HepG2 (cell line): ENCODE measurements around the gene SLC43A3. TPM values are rescaled to one million over a fixed set of nuclear protein-coding genes. Genes with fewer than 3 reads are reported as not detected.

Experiments used
- GABPA ChIP-seq, 2 experiments: IDR thresholded peaks; 2 replicates each; pipeline ENCODE4 v1.6.1; 2011 to 2016; ENCODE audit warnings: low read depth in 2 of 2, low read length in 1 of 2, missing biosample characterization in 1 of 2, missing genetic modification characterization in 1 of 2
- HCFC1 ChIP-seq: fragments of 150-350 bp; IDR thresholded peaks from 2 replicates; pipeline ENCODE4 v1.6.1; 2014; ENCODE audit warnings: low read depth, low read length
- HNF4G ChIP-seq, 2 experiments: sonication (generic) in 1 of 2; formaldehyde crosslinking in 1 of 2; IDR thresholded peaks; 2 replicates each; pipeline versions ENCODE4 v1.4.0 to v1.6.1; 2011 to 2020; ENCODE audit warnings: borderline replicate concordance in 2 of 2, low read depth in 2 of 2, mild to moderate bottlenecking in 2 of 2, low read length in 1 of 2, missing genetic modification reagents in 1 of 2, moderate library complexity in 1 of 2
- MAFG ChIP-seq: sonication (generic); formaldehyde crosslinking; IDR thresholded peaks from 2 replicates; pipeline ENCODE4 v1.5.1; 2020; ENCODE audit warnings: mild to moderate bottlenecking, missing genetic modification reagents
- MAZ ChIP-seq, 2 experiments: sonication (generic) in 1 of 2; formaldehyde crosslinking in 1 of 2; IDR thresholded peaks; 2 replicates each; pipeline versions ENCODE4 v1.5.0 to v1.6.1; 2012 to 2020; ENCODE audit warnings: low read depth in 2 of 2, mild to moderate bottlenecking in 2 of 2, borderline replicate concordance in 1 of 2, improper control_type of control experiment in 1 of 2, low read length in 1 of 2, missing genetic modification reagents in 1 of 2, moderate library complexity in 1 of 2
- MBNL3 ChIP-seq: fragments of 250-450 bp; sonication (Bioruptor Pico); conservative IDR thresholded peaks from 2 replicates; pipeline ENCODE4 v1.8.0; 2022; ENCODE audit warnings: mild to moderate bottlenecking, inconsistent platforms
- MXI1 ChIP-seq: IDR thresholded peaks from 3 replicates; pipeline ENCODE4 v1.6.1; 2012; ENCODE audit warnings: low read depth, low read length, inconsistent platforms, borderline replicate concordance
- NFIB ChIP-seq: sonication (generic); formaldehyde crosslinking; IDR thresholded peaks from 2 replicates; pipeline ENCODE4 v1.9.0; 2021; ENCODE audit warnings: missing genetic modification reagents, mild to moderate bottlenecking, borderline replicate concordance
- THYN1 ChIP-seq: sonication (generic); formaldehyde crosslinking; IDR thresholded peaks from 2 replicates; pipeline ENCODE4 v1.8.1; 2023; ENCODE audit warnings: low read depth, mild to moderate bottlenecking, moderate library complexity, missing genetic modification reagents, borderline replicate concordance
- ZFX ChIP-seq: sonication (generic); formaldehyde crosslinking; IDR thresholded peaks from 2 replicates; pipeline ENCODE4 v1.4.0; 2020; ENCODE audit warnings: mild to moderate bottlenecking, low read depth, missing genetic modification reagents, moderate library complexity
- ZNF263 ChIP-seq: sonication (generic); formaldehyde crosslinking; IDR thresholded peaks from 2 replicates; pipeline ENCODE4 v1.4.0; 2020; ENCODE audit warnings: missing genetic modification reagents
- ZNF777 ChIP-seq: sonication (generic); formaldehyde crosslinking; IDR thresholded peaks from 2 replicates; pipeline ENCODE4 v1.4.0; 2020; ENCODE audit warnings: missing genetic modification reagents
- polyA plus RNA-seq, 8 experiments: library from polyadenylated mRNA; depleted of rRNA in 3 of 8; stranded (reverse) in 7 of 8; unstranded in 1 of 8; fragments of >200 nt; fragmentation: Illumina TruSeq in 4 of 8; extraction: Trizol in 4 of 8; gene quantifications; 2 replicates each; pipeline versions ENCODE4 v1.2.1 to v1.2.3, GENCODE V29; 2011 to 2016; ENCODE audit warnings: low read depth in 4 of 8, missing spikeins in 1 of 8, mixed read lengths in 1 of 8; ENCODE audit not compliant: insufficient read depth in 1 of 8
- total RNA-seq, 5 experiments: library from RNA; depleted of rRNA; stranded (reverse); fragments of >200 nt; fragmentation: Illumina TruSeq; extraction: Trizol; gene quantifications; 2 replicates each; pipeline ENCODE4 v1.2.3, GENCODE V29; 2016; ENCODE audit warnings: low read depth in 1 of 5
- TF ChIP-seq, protein P1 (sequence below): sonication (generic); formaldehyde crosslinking; conservative IDR thresholded peaks from 2 replicates; pipeline ENCODE4 v1.5.0; 2020; ENCODE audit warnings: missing genetic modification reagents
- TF ChIP-seq, protein P2 (sequence below): sonication (generic); formaldehyde crosslinking; IDR thresholded peaks from 2 replicates; pipeline ENCODE4 v1.5.0; 2020; ENCODE audit warnings: mild to moderate bottlenecking, missing genetic modification reagents, borderline replicate concordance
- TF ChIP-seq, protein P3 (sequence below): sonication (generic); formaldehyde crosslinking; IDR thresholded peaks from 2 replicates; pipeline ENCODE4 v1.4.0; 2020; ENCODE audit warnings: missing genetic modification reagents
- TF ChIP-seq, protein P4 (sequence below): IDR thresholded peaks from 2 replicates; pipeline ENCODE4 v1.6.1; 2016; ENCODE audit warnings: missing compliant biosample characterization, missing genetic modification reagents, borderline replicate concordance

Gene SLC43A3
- total and polyA plus RNA-seq, 2 of the 13 experiments (the other 11 are each of a cell fraction or from before 2014, with no cell fraction given), result 2.6 TPM; not detected in 1

DNA sequence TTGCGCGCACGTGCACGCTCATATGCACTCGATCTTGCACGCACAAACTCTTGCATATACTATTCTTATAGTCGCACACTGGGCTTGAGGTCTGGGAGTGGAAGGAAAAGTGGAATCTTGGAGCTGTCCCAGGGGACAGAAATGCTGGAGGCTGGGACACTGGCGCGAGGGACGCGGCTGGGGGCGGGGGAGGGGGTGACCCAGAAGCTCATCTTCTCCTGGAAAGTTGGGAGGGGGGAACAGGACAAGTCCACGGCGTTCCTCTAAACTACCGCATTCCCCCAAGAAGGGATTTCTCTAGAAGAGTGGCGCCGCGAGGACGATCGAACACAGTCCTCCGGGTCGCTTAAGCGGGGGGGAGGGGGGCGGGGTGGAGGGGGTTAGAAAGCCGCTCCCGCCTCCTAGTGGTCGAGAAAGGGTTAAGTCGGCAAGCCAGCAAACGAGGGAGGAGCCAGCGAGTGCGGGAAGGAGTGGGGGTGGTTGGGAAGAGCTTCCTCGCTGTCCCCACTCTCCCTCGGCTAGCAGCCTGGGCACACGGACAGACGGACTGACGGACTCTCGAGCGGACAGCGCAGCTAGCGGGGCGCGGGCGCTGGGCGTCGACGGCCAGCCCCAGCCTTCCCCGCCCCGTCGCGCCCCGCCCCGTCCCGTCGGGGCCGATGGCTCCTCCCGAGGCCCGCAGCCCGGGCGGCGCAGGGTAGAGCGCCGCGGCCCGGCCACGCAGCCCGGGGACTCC lies 33.3 kb upstream of the SLC43A3 start, which contains the start of gene RTN4RL2 (continued):
- TF ChIP-seq ZNF777, result peak; percentile 99
- TF ChIP-seq THYN1, result no peak
- no peak for TF ChIP-seq GABPA (IDR thresholded peaks at IDR 0.05; ENCODE audit: low read depth, low read length)
- TF ChIP-seq GABPA (CRISPR knock-in tag; IDR thresholded peaks at IDR 0.05; ENCODE audit: low read depth), result no peak
- TF ChIP-seq ZNF263 (CRISPR knock-in tag), result peak; percentile 55
- TF ChIP-seq MAFG (CRISPR knock-in tag), result no peak
- TF ChIP-seq ZFX (CRISPR knock-in tag), result 0 out of 2 replicates have a peak, but pooled peaks have one; percentile 16
- TF ChIP-seq, protein P1, sequence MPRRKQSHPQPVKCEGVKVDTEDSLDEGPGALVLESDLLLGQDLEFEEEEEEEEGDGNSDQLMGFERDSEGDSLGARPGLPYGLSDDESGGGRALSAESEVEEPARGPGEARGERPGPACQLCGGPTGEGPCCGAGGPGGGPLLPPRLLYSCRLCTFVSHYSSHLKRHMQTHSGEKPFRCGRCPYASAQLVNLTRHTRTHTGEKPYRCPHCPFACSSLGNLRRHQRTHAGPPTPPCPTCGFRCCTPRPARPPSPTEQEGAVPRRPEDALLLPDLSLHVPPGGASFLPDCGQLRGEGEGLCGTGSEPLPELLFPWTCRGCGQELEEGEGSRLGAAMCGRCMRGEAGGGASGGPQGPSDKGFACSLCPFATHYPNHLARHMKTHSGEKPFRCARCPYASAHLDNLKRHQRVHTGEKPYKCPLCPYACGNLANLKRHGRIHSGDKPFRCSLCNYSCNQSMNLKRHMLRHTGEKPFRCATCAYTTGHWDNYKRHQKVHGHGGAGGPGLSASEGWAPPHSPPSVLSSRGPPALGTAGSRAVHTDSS (CRISPR knock-in tag), result no peak
- TF ChIP-seq, protein P2, sequence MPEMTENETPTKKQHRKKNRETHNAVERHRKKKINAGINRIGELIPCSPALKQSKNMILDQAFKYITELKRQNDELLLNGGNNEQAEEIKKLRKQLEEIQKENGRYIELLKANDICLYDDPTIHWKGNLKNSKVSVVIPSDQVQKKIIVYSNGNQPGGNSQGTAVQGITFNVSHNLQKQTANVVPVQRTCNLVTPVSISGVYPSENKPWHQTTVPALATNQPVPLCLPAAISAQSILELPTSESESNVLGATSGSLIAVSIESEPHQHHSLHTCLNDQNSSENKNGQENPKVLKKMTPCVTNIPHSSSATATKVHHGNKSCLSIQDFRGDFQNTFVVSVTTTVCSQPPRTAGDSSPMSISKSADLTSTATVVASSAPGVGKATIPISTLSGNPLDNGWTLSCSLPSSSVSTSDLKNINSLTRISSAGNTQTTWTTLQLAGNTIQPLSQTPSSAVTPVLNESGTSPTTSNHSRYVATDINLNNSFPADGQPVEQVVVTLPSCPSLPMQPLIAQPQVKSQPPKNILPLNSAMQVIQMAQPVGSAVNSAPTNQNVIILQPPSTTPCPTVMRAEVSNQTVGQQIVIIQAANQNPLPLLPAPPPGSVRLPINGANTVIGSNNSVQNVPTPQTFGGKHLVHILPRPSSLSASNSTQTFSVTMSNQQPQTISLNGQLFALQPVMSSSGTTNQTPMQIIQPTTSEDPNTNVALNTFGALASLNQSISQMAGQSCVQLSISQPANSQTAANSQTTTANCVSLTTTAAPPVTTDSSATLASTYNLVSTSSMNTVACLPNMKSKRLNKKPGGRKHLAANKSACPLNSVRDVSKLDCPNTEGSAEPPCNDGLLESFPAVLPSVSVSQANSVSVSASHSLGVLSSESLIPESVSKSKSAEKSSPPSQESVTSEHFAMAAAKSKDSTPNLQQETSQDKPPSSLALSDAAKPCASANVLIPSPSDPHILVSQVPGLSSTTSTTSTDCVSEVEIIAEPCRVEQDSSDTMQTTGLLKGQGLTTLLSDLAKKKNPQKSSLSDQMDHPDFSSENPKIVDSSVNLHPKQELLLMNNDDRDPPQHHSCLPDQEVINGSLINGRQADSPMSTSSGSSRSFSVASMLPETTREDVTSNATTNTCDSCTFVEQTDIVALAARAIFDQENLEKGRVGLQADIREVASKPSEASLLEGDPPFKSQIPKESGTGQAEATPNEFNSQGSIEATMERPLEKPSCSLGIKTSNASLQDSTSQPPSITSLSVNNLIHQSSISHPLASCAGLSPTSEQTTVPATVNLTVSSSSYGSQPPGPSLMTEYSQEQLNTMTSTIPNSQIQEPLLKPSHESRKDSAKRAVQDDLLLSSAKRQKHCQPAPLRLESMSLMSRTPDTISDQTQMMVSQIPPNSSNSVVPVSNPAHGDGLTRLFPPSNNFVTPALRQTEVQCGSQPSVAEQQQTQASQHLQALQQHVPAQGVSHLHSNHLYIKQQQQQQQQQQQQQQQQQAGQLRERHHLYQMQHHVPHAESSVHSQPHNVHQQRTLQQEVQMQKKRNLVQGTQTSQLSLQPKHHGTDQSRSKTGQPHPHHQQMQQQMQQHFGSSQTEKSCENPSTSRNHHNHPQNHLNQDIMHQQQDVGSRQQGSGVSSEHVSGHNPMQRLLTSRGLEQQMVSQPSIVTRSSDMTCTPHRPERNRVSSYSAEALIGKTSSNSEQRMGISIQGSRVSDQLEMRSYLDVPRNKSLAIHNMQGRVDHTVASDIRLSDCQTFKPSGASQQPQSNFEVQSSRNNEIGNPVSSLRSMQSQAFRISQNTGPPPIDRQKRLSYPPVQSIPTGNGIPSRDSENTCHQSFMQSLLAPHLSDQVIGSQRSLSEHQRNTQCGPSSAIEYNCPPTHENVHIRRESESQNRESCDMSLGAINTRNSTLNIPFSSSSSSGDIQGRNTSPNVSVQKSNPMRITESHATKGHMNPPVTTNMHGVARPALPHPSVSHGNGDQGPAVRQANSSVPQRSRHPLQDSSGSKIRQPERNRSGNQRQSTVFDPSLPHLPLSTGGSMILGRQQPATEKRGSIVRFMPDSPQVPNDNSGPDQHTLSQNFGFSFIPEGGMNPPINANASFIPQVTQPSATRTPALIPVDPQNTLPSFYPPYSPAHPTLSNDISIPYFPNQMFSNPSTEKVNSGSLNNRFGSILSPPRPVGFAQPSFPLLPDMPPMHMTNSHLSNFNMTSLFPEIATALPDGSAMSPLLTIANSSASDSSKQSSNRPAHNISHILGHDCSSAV, result no peak
- TF ChIP-seq HCFC1, result no peak
- TF ChIP-seq, protein P3, sequence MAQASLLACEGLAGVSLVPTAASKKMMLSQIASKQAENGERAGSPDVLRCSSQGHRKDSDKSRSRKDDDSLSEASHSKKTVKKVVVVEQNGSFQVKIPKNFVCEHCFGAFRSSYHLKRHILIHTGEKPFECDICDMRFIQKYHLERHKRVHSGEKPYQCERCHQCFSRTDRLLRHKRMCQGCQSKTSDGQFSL (CRISPR knock-in tag), result peak; percentile 70; the same call in 1 of the 2 replicates
- TF ChIP-seq, protein P4, sequence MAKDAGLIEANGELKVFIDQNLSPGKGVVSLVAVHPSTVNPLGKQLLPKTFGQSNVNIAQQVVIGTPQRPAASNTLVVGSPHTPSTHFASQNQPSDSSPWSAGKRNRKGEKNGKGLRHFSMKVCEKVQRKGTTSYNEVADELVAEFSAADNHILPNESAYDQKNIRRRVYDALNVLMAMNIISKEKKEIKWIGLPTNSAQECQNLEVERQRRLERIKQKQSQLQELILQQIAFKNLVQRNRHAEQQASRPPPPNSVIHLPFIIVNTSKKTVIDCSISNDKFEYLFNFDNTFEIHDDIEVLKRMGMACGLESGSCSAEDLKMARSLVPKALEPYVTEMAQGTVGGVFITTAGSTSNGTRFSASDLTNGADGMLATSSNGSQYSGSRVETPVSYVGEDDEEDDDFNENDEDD (CRISPR knock-in tag), result peak; percentile 40; the same call in 1 of the 2 replicates
- no peak for TF ChIP-seq MXI1
- TF ChIP-seq MBNL3 (CRISPR knock-in tag), result no peak
- TF ChIP-seq HNF4G (IDR thresholded peaks at IDR 0.05; ENCODE audit: borderline replicate concordance, low read depth, low read length), result peak; percentile 56; the same call in 1 of the 2 replicates
- no peak for TF ChIP-seq HNF4G (CRISPR knock-in tag; IDR thresholded peaks at IDR 0.05; ENCODE audit: borderline replicate concordance, low read depth)
- TF ChIP-seq NFIB (CRISPR knock-in tag), result no peak
- TF ChIP-seq MAZ (IDR thresholded peaks at IDR 0.05; ENCODE audit: borderline replicate concordance, low read depth, low read length), result peak; percentile 19; the same call in 1 of the 2 replicates
- no peak for TF ChIP-seq MAZ (CRISPR knock-in tag; IDR thresholded peaks at IDR 0.05; ENCODE audit: low read depth)
